ENCODE results near the gene PDE6H.

Gene PDE6H

DNA sequence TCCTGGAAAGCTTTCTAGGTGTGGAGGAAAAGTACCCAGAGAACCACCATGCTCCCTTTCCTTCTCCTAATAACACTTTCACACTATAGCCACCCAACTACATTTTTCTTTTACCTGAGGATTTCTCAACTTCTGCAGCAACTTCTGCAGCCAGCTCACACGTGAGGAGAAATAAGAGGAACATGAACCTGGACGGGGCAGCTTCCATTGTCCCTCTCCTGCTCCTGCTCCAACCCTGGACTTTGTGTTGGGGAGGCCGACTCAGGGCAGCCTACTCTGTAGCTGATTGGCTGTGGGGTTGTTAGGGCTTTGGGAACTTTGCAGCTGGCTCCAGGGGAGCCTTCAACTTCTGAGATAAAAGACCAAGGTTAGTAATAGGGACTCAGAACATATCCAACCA is 34.5 kb upstream of the PDE6H start, which contains the start of gene ERP27:
Gene ERP27, minus strand, starts transcription at position 237 of the 400 bp plus-strand sequence. Its CDS starts 29 bp downstream, at position 208.
- no peak within 1 kb of the TSS for H3K4me3 ChIP-seq (ENCODE audit: control insufficient read depth, low read depth, low read length)
- DNase-seq (ENCODE audit: low read depth): no peak
- TF ChIP-seq CTCF (IDR thresholded peaks at IDR 0.05; ENCODE audit: control insufficient read depth, insufficient read depth, low read depth, low read length, missing control alignments): no peak

- no peak for DNase-seq (ENCODE audit: low read depth)
- no peak for TF ChIP-seq CTCF (IDR thresholded peaks at IDR 0.05; ENCODE audit: control insufficient read depth, insufficient read depth, low read depth, low read length, missing control alignments)
- H3K4me3 ChIP-seq (ENCODE audit: control insufficient read depth, low read depth, low read length): no peak overlapping the region
Observed at GRCh38 chr12:14941369-14941768, 31.5 kb upstream of the PDE6H start.

- DNase-seq (ENCODE audit: low read depth): no peak
Observed at GRCh38 chr12:14942196-14942931, 30.5 kb upstream of the PDE6H start.

DNA sequence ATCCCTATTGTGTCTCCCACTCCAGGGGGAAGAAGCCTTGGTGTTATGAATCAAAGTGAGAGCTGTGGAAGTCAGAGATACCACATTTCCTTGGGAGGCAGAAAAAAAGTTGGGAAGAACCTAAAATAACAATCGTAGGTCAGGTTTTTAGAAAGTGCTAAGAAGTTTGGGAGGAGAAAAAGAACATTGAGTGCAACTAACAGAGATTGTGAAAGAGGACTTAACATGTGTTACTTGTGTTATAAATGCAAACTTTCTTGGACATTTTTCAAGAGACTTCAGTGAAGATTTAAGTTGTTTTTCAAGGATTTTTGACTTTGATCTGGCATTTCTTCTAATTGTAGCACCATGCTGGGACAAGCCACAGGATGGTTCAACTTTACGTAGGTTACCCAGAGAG is 26.7 kb upstream of the PDE6H start:
- DNase-seq (ENCODE audit: low read depth): no peak
- no peak overlapping the region for H3K4me3 ChIP-seq (ENCODE audit: control insufficient read depth, low read depth, low read length)
- TF ChIP-seq CTCF (IDR thresholded peaks at IDR 0.05; ENCODE audit: control insufficient read depth, insufficient read depth, low read depth, low read length, missing control alignments): no peak

More at GRCh38 chr12:14942196-14942931, 30.5 kb upstream of the PDE6H start:
- no peak overlapping the region for H3K4me3 ChIP-seq (ENCODE audit: control insufficient read depth, low read depth, low read length)
- no peak for TF ChIP-seq CTCF (IDR thresholded peaks at IDR 0.05; ENCODE audit: control insufficient read depth, insufficient read depth, low read depth, low read length, missing control alignments)

DNA sequence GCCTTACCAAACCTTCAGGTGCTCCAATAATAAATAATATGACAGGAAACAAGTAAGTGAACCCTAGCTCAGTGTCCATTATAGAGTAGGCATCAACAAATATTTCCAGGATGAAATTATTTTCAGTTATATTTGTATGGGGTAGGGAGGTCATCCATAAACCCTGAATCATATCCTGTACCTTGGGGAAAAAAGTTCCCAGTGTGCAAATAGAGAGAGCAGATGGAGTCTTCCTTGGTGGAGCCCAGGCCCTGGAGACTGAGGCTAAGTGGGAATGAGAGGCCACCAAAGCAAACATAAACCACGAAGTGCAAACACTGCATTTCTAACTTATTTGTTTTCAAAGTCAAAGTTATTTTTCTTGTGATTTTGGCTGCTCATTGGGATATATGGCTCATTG is 26.0 kb upstream of the PDE6H start:
- H3K4me3 ChIP-seq (ENCODE audit: control insufficient read depth, low read depth, low read length): no peak overlapping the region
- no peak for DNase-seq (ENCODE audit: low read depth)
- TF ChIP-seq CTCF (IDR thresholded peaks at IDR 0.05; ENCODE audit: control insufficient read depth, insufficient read depth, low read depth, low read length, missing control alignments): no peak

DNA sequence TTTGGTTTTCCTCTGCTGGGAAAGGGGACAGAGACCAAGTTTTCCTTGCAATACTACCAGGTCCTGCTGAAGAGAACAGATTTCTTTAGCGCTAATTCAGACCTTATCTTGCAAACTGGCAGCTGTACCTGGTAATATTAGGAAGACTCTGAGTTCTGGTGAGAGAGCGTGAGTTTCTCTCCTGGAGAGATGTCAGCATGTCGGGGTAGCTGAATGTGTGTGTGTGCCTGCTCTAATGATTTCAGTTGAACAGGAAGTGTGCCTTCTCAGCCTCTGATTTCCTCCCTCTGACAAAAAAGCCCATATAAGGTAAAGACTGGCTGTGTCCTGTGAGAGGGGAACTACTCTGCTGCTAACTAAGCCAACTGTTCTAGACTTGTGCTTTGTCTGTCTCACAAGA is 24.2 kb upstream of the PDE6H start:
- peak; percentile 24 for DNase-seq (ENCODE audit: low read depth)
- TF ChIP-seq CTCF (IDR thresholded peaks at IDR 0.05; ENCODE audit: control insufficient read depth, insufficient read depth, low read depth, low read length, missing control alignments): no peak
- H3K4me3 ChIP-seq (ENCODE audit: control insufficient read depth, low read depth, low read length): no peak overlapping the region

Data from AG09309 (cell line).